ENCODE measurements around the gene LSM11.
"Not testable (repeated sequence)": the region's sequence is repeated elsewhere in the genome, so short reads cannot be mapped to it uniquely, and the experiment has no call there.

The LSM11 gene
- total RNA-seq = 4.6 to 20.8 reads per million in 2 donors

- DNase-seq = peak; percentile 88
These were observed at the start of gene LSM11 for GRCh38 chr5:157743163-157744050. Gene LSM11, plus strand, starts transcription at chr5:157743712. Its CDS starts 39 bp downstream, at chr5:157743751.

DNA sequence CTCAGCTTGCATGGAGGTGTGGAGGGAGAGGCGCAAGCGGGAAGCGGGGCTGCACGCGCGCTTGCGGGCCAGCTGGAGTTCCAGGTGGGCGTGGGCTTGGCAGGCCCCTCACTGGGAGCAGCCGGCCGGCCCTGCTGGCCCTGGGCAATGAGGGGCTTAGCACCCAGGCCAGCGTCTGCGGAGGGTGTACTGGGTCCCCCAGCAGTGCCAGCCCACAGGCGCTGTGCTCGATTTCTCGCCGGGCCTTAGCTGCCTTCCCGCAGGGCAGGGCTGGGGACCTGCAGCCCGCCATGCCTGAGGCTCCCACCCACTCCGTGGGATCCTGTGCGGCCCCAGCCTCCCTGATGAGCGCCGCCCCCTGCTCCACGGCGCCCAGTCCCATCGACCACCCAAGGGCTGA is 49.7 kb upstream of the LSM11 start:
- DNase-seq = not testable (repeated sequence)

DNA sequence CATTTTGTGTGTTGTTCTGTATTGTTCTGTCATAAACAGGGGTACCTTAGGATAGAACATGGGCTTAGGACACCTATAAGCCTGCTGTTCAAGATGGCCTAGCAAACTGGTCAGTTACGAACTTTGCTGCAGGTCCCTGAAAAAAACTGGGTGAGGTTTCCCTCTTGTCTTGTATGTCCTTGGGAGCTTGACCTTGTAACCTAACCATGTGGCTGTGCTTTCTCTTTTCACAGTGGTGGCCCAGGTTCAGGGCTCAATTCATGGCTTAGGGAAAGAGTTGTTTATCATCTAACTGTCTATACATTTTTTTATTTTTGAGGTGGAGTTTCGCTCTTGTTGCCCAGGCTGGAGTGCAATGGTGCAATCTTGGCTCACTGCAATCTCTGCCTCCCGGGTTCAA is 47.4 kb upstream of the LSM11 start:
- not testable (repeated sequence) for DNase-seq

DNA sequence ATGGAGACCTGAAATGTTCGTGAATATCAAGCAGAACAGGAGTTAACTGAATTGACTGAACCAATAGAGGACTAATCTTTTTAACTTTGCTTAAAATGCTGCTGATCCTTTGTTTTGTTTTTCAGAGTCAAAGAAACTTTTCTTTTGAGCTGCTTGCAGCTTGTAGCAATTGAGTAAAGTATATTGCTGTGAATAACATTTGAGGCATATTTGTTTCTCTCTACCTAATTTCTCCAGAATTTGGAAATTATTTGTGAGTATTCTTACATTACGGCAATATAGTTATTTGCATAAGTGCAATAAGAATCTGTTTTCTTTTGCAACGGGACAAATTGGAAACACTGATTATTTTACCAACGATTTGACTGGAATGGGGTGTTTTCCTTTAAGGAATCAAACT is 44.8 kb upstream of the LSM11 start:
- DNase-seq = not testable (repeated sequence)

GRCh38 chr5:157703736-157704135 is 39.8 kb upstream of the LSM11 start:
- DNase-seq = no peak

- no peak for DNase-seq
These were observed 34.6 kb upstream of the LSM11 start for GRCh38 chr5:157708866-157709265.

DNA sequence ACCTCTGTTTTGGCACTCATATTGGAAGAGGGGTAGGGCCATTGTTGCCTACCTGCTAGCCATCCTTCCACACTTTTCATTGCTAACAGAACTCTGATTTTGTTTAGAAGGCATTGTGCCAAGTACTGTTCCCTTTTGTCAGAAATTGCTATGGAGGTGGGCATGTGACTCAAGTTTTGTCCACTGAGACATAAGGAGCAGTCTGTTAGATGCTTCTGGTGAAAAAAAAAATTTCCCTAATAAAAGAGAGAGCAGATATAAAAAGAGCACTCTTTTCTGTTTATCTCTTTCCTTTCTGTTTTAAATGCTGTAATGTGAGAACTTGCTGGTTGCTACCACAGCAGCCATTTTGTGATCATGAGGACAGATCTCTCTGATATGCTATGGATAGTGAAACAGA is 34.2 kb upstream of the LSM11 start:
- DNase-seq = no peak

DNA sequence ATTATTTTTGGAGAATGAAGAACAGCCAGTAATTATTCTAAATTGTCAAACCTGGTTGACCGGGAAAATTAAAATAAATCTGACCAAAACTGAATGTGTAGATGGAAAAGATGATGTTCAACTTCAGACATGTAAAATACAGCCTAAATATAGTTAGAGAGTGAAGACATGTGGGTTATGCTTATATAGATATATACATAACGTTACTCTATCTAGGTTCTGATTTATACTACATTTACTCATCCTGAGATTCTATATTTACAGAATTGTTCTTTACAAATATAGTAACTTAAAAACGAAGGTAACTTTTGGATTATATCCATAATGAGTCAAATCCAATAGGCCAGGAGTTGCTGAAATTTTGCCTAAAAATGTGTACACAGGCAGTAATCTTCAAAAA is 33.1 kb upstream of the LSM11 start:
- no peak for DNase-seq

DNA sequence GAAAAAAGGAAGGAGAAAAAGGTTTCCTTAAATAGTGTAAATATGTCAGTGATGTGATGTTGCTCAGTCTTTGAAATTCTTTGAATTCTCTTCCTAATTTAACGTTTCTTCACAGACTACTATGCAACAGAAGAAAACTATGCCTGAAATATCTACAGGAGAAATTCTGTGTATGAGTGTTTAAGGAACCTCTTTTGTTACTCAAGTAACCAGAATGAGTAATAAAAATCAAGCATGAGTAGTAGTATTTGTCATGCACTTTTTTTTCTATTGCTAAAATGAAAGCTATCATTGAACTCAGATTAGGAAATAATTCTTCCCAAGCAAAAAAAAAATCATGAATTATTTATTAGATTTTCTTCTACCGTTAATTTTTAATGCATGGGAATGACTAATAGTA is 32.6 kb upstream of the LSM11 start:
- DNase-seq = no peak

- no peak for DNase-seq
These were observed 29.5 kb upstream of the LSM11 start for GRCh38 chr5:157713830-157714595.

- no peak for DNase-seq
These were observed 29.0 kb upstream of the LSM11 start for GRCh38 chr5:157714596-157714864.

GRCh38 chr5:157718519-157718918 is 25.0 kb upstream of the LSM11 start:
- DNase-seq = no peak

DNA sequence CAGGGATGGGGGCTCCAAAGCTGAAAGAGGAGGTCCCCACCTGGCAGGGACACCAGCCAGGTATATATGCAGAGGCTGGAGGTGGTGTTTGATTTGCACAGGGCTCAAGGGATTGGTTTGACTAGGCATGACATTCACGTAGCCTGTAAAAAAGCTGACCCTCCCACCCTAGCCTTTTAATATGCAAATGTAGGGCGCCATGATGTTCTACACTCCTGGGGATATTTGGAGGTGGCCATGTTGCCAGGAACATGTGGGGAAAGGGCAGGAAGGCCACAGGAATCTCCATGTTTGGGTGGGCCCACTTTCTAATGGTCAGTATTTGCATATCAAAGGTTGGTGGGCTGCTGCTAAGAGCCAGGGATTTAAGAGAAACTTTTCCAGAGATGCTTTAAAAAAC is 24.3 kb upstream of the LSM11 start:
- no peak for DNase-seq

DNA sequence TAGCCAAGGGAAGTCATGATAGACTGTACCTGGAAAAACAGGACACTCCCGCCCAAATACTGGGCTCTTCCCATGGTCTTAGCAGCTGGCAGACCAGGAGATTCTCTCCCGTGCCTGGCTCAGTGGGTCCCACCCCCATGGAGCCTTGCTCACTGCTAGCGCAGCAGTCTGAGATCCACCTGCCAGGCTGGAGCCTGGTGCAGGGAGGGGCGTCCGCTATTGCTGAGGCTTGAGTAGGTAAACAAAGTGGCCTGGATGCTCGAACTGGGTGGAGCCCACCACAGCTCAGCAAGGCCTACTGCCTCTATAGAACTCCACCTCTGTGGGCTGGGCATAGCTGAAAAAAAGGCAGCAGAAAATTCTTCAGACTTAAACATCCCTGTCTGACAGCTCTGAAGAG is 22.4 kb upstream of the LSM11 start:
- DNase-seq = no peak

DNA sequence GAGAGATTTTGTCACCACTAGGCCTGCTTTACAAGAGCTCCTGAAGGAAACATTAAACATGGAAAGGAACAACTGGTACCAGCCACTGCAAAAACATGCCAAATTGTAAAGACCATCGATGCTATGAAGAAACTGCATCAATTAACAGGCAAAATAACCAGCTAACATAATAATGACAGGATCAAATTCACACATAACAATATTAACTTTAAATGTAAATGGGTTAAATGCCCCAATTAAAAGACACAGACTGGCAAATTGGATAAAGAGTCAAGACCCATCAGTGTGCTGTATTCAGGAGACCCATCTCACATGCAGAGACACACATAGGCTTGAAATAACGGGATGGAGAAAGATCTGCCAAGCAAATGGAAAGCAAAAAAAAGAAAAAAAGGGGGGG is 20.6 kb upstream of the LSM11 start:
- DNase-seq = not testable (repeated sequence)

GRCh38 chr5:157726607-157727006 is 16.9 kb upstream of the LSM11 start:
- DNase-seq = not testable (repeated sequence)

DNA sequence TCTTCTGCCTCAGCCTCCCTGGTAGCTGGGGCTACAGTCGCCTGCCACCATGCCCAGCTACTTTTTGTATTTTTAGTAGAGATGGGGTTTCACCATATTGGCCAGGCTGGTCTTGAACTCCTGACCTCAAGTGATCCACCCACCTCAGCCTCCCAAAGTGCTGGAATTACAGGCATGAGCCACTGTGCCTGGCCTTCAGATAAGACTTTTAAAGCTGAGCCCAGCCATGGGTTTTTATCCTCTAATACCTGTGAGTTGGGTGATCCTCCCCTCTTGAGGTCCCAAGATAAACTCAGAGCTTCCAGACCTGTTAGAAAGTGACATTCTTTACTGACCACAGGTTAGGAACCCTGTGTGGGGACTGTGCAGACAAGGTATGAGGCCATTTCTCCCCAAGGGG is 15.7 kb upstream of the LSM11 start:
- not testable (repeated sequence) for DNase-seq

DNA sequence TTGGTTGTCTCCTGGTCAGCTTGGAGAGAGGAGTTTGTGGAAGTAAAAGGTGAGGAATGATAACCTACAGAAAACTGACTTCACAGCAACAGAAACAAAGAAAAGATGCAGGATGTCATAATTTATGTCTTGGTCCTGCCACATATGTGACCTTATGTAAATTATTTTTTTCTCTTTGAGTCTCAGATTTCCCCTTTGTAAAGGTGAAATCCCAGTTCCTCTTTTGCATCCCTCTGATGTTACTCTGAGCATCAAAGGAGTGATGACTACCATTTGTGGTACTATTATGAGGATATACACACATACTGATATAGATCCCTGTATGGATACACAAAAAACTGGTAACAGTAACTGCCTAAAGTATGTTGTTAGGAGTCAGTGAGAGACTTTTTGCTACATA is 13.7 kb upstream of the LSM11 start:
- DNase-seq = no peak

DNA sequence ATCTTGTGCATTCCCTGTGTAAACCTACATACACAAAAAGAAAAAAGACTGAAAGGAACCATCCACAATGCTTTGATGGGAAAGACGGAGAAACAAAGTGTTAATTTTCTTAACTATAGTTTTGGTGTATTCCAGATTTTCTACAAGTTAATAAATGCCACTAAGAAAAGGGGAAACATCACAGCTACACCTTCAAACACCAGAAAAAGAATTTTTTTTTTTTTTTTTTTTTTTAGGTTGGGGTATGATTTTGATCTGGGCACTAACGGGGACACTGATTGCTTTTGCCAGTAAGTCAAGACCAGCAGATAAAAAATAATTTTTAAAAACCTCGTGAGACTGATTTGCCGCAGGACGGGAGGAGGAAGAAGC is 12.6 kb upstream of the LSM11 start:
- no peak for DNase-seq

DNA sequence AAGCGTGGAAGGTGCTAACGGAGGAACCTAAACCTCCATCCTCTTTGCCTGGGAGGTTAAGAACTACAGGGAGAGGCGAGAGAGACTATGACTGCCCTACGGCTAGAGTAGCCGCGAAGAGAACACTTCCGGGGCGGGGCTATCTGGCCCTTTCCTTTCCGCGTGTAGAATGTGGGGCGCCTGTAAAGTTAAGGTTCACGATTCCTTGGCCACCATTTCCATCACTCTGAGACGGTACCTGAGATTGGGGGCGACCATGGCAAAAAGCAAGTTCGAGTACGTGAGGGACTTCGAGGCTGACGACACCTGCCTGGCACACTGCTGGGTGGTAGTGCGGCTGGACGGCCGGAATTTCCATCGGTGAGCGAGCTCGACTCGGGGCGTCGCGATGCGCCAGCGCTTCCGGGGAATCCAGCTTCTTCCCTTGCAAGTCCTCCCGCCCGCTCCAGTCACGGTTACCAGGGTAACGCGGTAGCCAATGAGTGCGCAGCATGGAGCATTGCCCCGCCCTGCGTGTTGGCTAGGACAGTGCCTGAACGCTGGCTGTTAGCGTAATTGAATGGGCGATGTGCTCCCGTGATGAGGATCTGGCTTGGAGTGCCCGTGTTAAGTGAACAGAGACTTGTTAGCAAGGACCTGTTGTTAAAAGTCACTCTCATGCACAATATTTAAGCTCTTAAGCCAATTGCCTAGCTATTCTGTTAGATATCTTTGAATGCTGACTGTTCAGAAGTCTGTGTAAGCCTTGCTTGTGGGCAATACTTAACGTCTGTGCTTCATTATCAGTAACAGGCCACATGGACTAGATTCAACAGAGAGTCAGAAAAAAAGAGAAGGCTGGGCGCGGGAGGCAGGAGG is 12.0 kb upstream of the LSM11 start, which contains the start of gene THG1L:
THG1L (plus strand) TSS at position 149 of the 858 bp plus-strand sequence; CDS start at position 170, 21 bp downstream.
- DNase-seq = peak; percentile 97

DNA sequence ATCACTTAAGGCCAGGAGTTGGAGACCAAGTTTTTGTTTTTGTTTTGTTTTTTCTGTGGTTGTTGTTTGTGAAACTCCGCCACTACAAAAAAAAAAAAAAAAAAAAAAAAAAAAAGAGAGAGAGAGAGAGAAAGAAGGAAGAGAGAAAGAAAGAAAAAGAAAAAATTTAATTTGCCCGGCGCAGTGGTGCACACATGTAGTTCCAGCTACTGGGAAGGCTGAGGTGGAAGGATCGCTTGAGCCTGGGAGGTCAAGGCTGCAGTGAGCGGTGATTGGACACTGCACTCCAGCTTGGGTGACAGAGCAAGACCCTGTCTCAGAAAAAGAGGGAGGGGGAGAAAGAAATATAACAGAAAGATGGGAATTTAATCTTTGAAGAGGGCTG is 11.4 kb upstream of the LSM11 start:
- DNase-seq = no peak

DNA sequence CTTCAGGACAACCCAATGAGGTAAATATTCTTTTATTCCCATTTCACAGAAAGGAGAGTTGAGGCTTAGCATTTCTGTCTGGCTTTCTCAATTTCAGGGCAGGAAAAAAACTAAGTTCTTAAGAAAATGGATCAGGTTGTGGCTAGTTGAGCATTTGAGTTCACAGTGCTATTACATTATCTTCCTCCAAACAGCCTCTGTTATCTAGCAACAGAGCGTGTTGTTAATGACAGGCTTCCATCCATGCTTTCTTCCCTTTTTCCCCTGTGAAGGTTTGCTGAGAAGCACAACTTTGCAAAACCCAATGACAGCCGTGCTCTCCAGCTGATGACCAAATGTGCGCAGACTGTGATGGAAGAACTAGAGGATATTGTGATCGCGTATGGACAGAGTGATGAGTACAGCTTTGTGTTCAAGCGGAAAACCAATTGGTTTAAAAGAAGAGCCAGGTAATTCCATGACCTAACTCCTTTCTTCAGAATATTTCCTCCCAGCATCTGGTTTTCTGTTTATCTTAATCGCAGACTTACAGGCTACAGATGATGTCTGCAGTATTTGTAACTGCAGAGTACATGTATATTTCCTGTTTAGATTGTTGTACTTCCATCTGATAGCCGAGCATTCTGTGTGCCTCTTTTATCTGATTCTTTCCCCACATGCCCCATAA is 10.8 kb upstream of the LSM11 start:
- DNase-seq = no peak

DNA sequence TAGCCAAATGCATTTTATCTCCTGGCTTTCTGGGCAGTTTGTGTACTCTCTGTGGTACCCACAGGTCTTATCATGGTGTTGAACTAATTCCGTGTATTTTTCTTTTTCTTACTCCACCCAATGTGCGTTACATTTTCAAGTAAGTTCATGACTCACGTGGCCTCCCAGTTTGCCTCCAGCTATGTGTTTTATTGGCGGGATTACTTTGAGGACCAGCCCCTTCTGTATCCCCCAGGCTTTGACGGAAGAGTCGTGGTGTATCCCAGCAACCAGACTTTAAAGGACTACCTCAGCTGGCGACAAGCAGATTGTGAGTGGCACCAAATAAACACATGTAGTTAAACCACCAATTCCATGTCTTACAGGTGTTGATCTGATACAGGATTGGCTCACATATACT is 9.1 kb upstream of the LSM11 start:
- DNase-seq = no peak
